Measurements from ENCODE around the gene GPD2.

GPD2 gene

GRCh38 chr2:156436497-156437085 lies 412 bp downstream of the GPD2 start:
- DNase-seq (ENCODE audit: low read depth in 2 of 2), result no peak

- no peak for DNase-seq (ENCODE audit: low read depth in 2 of 2)
These were observed 1.2 kb downstream of the GPD2 start for GRCh38 chr2:156437272-156437930.

- DNase-seq (ENCODE audit: low read depth in 2 of 2), result no peak
These were observed 1.8 kb downstream of the GPD2 start for GRCh38 chr2:156437931-156438410.

GRCh38 chr2:156443089-156443488 lies 6.9 kb downstream of the GPD2 start:
- no peak for DNase-seq (ENCODE audit: low read depth in 2 of 2)

- DNase-seq (ENCODE audit: low read depth in 2 of 2), result no peak
These were observed 9.4 kb downstream of the GPD2 start for GRCh38 chr2:156445296-156446220.

GRCh38 chr2:156447761-156448160 lies 11.6 kb downstream of the GPD2 start:
- no peak for DNase-seq (ENCODE audit: low read depth in 2 of 2)

GRCh38 chr2:156448766-156449165 lies 12.6 kb downstream of the GPD2 start:
- DNase-seq (ENCODE audit: low read depth in 2 of 2), result no peak

GRCh38 chr2:156452971-156453370 lies 16.8 kb downstream of the GPD2 start:
- DNase-seq (ENCODE audit: low read depth in 2 of 2), result no peak

GRCh38 chr2:156455361-156455975 lies 19.3 kb downstream of the GPD2 start:
- no peak for DNase-seq (ENCODE audit: low read depth in 2 of 2)

- DNase-seq (ENCODE audit: low read depth in 2 of 2), result no peak
These were observed 20.4 kb downstream of the GPD2 start for GRCh38 chr2:156456616-156457015.

GRCh38 chr2:156457523-156458517 lies 21.6 kb downstream of the GPD2 start:
- no peak for DNase-seq (ENCODE audit: low read depth in 2 of 2)

- DNase-seq (ENCODE audit: low read depth in 2 of 2), result no peak
These were observed 23.5 kb downstream of the GPD2 start for GRCh38 chr2:156459720-156460119.

- DNase-seq (ENCODE audit: low read depth in 2 of 2), result no peak
These were observed 27.9 kb downstream of the GPD2 start for GRCh38 chr2:156464106-156464505.

- DNase-seq (ENCODE audit: low read depth in 2 of 2), result no peak
These were observed 29.4 kb downstream of the GPD2 start for GRCh38 chr2:156465573-156465972.

GRCh38 chr2:156466739-156467405 lies 30.7 kb downstream of the GPD2 start:
- no peak for DNase-seq (ENCODE audit: low read depth in 2 of 2)

- no peak for DNase-seq (ENCODE audit: low read depth in 2 of 2)
These were observed 34.9 kb downstream of the GPD2 start for GRCh38 chr2:156470975-156471583.

- no peak for DNase-seq (ENCODE audit: low read depth in 2 of 2)
These were observed 35.6 kb downstream of the GPD2 start for GRCh38 chr2:156471762-156472161.

GRCh38 chr2:156472686-156473085 lies 36.5 kb downstream of the GPD2 start:
- no peak for DNase-seq (ENCODE audit: low read depth in 2 of 2)

GRCh38 chr2:156473445-156473844 lies 37.3 kb downstream of the GPD2 start:
- no peak for DNase-seq (ENCODE audit: low read depth in 2 of 2)

GRCh38 chr2:156474401-156474800 lies 38.2 kb downstream of the GPD2 start:
- no peak for DNase-seq (ENCODE audit: low read depth in 2 of 2)
